ENCODE measurements around the gene COL13A1. TPM values are rescaled to one million over a fixed set of nuclear protein-coding genes. Genes with fewer than 3 reads are reported as not detected.

Gene COL13A1
- total and polyA plus RNA-seq, 7 donors, result 0.69 to 5.7 (median 2.9) TPM

- Histone ChIP-seq H3K9me3 (no peaks in the 10 kb centered on the region), H3K36me3 (no peaks in the 10 kb centered on the region), H3K4me3 (no peak overlapping the region), H3K4me1 (no peaks in the 10 kb centered on the region), H3K27ac (no peak overlapping the region), H3K27me3 (peaks cover 0 to 3% (median 0%) of the 10 kb centered on the region in 3 donors)
- TF ChIP-seq POLR2AphosphoS5 (IDR thresholded peaks at IDR 0.05) (no peak), CTCF (IDR thresholded peaks at IDR 0.05) (no peak), POLR2A (IDR thresholded peaks at IDR 0.05) (no peak)
- intact Hi-C loops (cut with DNase I), result no loop called here
- WGBS, 2 donors, result 72% methylated on average over 8 of the region's 8 CpGs
- no peak for DNase-seq
These were observed 28.1 kb downstream of the COL13A1 start for GRCh38 chr10:69829775-69830174.

DNA sequence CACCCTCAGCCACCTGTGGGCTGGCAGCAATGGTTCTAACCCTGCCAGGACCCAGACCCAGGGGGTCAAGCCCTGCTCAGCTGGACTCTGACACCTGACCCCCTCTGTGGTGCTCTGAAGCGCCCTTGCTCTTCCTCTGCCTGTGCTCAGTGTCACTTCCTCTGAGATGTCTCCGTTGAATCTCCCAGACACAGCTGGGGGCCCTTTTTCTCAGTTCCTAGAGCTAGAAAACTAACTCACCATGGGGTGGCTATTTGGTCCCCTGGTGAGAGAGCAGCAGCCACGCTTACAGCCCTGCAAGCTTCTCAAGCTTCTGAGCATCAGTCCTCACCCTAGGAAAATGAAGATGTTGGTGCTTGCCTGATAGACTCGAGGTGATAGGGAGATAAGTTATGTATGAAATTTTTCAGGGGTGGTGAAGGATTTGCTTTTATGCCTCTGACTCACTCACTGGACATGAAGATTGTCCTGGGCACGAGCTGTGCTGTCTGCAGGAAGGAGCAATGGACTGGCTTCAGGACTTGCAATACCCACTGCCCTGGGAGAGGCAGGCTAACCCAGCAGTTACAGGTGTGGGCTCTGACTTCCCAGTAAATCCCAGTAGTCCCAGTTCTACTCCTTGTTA is 29.6 kb downstream of the COL13A1 start:
- no peak overlapping the region for H3K27ac ChIP-seq
- peaks cover 0 to 3% (median 0%) of the 10 kb centered on the region in 3 donors for H3K27me3 ChIP-seq
- no peaks in the 10 kb centered on the region for H3K4me1 ChIP-seq
- WGBS, 2 donors, result 57 to 61% methylated on average over 5 of the region's 5 CpGs
- intact Hi-C loops (cut with DNase I), result no loop called here
- DNase-seq, result no peak
- no peaks in the 10 kb centered on the region for H3K36me3 ChIP-seq
- H3K9me3 ChIP-seq, result no peaks in the 10 kb centered on the region
- no peak overlapping the region for H3K4me3 ChIP-seq
- TF ChIP-seq POLR2AphosphoS5 (IDR thresholded peaks at IDR 0.05) (no peak), CTCF (IDR thresholded peaks at IDR 0.05) (no peak), EP300 (IDR thresholded peaks at IDR 0.05) (no peak), POLR2A (IDR thresholded peaks at IDR 0.05) (no peak)

DNA sequence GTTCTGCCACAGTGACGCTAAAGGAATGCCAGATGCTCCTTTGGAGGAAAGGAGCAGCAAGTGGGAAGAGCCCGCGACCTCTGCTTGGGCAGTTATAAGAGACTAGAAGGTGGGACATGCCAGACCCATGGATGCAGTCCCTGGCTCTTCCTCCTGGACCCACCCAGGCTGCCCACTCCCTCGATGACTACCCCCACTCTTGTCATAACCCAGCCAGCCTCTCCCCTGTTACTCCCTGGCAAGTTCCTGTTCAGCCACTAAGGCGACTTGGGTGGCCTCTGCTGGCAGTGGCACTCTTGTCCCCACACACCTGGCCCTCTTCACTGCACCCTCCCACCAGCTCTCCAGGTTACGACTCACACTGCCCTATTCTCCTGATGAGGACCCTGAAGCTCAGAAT is 33.5 kb downstream of the COL13A1 start:
- Histone ChIP-seq H3K4me1 (peaks cover 0 to 11% (median 5%) of the 10 kb centered on the region in 4 donors), H3K4me3 (no peak overlapping the region), H3K27me3 (peaks cover 0 to 3% (median 0%) of the 10 kb centered on the region in 3 donors), H3K9me3 (no peaks in the 10 kb centered on the region), H3K27ac (no peak overlapping the region), H3K36me3 (no peaks in the 10 kb centered on the region)
- 71 to 80% methylated on average over 6 of the region's 6 CpGs for WGBS, 2 donors
- DNase-seq, result no peak
- TF ChIP-seq POLR2A (IDR thresholded peaks at IDR 0.05), result no peak
- TF ChIP-seq EP300 (IDR thresholded peaks at IDR 0.05), result no peak
- intact Hi-C loops (cut with DNase I), result no loop called here

GRCh38 chr10:69835875-69836730 is 34.4 kb downstream of the COL13A1 start:
- H3K9me3 ChIP-seq, result no peaks in the 10 kb centered on the region
- H3K27me3 ChIP-seq, result peaks cover 0 to 3% (median 0%) of the 10 kb centered on the region in 3 donors
- WGBS, 2 donors, result 34 to 41% methylated on average over 8 of the region's 8 CpGs
- TF ChIP-seq POLR2A (IDR thresholded peaks at IDR 0.05), result no peak
- no peak for TF ChIP-seq EP300 (IDR thresholded peaks at IDR 0.05)
- no peak for TF ChIP-seq POLR2AphosphoS5 (IDR thresholded peaks at IDR 0.05)
- no peak for TF ChIP-seq CTCF (IDR thresholded peaks at IDR 0.05)
- no peak overlapping the region for H3K27ac ChIP-seq
- H3K4me1 ChIP-seq, result peaks cover 0 to 11% (median 5%) of the 10 kb centered on the region in 4 donors
- H3K4me3 ChIP-seq, result no peak overlapping the region
- H3K36me3 ChIP-seq, result no peaks in the 10 kb centered on the region
- intact Hi-C loops (cut with DNase I), result no loop called here
- no peak for DNase-seq

DNA sequence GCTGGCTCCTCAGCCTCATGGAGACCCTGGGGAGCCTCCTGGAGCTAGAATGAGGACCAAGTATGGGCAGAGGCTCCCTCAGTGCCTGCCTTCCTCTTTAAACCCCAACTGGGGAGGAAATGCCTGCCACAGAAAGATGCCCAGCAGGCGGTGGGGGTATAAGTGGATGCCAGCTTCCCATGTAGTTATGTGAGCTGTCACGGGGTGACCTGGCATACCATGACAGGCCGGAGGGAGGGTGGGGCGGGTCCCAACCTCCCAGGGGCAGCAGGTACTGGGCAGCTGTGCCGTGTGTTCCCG is 35.0 kb downstream of the COL13A1 start:
- H3K36me3 ChIP-seq, result no peaks in the 10 kb centered on the region
- H3K4me1 ChIP-seq, result peaks cover 0 to 11% (median 5%) of the 10 kb centered on the region in 4 donors
- intact Hi-C loops (cut with DNase I), result no loop called here
- no peak overlapping the region for H3K4me3 ChIP-seq
- WGBS, 2 donors, result 50 to 78% methylated on average over 6 of the region's 6 CpGs
- TF ChIP-seq POLR2AphosphoS5 (IDR thresholded peaks at IDR 0.05) (no peak), CTCF (IDR thresholded peaks at IDR 0.05) (no peak), POLR2A (IDR thresholded peaks at IDR 0.05) (no peak)
- H3K27ac ChIP-seq, result no peak overlapping the region
- H3K9me3 ChIP-seq, result no peaks in the 10 kb centered on the region
- no peak for DNase-seq
- peaks cover 0 to 3% (median 0%) of the 10 kb centered on the region in 3 donors for H3K27me3 ChIP-seq
